ENCODE data around the gene WNT8A. TPM values are rescaled to one million over a fixed set of nuclear protein-coding genes. Genes with fewer than 3 reads are reported as not detected.

WNT8A gene
- total and polyA plus RNA-seq, 7 donors: not detected

- no peak for DNase-seq
- Histone ChIP-seq H3K36me3 (no peaks in the 10 kb centered on the region), H3K4me3 (peak overlapping the region in 1 of 4 donors; percentile 8), H3K9me3 (no peaks in the 10 kb centered on the region), H3K27me3 (no peaks in the 10 kb centered on the region), H3K4me1 (peaks cover 0 to 24% (median 15%) of the 10 kb centered on the region in 4 donors), H3K27ac (peak overlapping the region in 2 of 4 donors; percentile 50 to 54)
- TF ChIP-seq POLR2AphosphoS5 (IDR thresholded peaks at IDR 0.05) (no peak), POLR2A (IDR thresholded peaks at IDR 0.05) (no peak), CTCF (IDR thresholded peaks at IDR 0.05) (no peak), EP300 (IDR thresholded peaks at IDR 0.05) (no peak)
- intact Hi-C loops (cut with DNase I): no loop called here
- WGBS, 2 donors: 60 to 79% methylated on average over 4 of the region's 4 CpGs
Measured at GRCh38 chr5:138111181-138111580, 27.3 kb downstream of the WNT8A start.

DNA sequence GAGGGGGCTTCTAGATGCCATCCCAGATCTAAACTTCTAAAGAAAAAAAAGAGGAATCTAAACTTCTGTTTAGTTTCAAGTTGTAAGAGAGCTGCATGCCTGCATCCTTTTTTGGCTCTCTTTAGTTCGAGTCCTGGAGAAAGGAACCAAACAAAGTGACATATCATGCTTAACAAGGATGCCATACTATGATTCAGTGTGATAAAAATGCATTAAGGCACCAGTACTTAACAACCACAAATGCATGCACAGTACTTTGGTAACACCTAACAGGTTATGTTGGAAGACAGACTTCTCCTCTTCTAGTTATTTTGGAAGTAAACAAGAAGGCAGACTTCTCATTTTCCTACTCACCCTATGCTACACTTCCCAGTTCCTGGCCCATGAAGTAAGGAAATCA, 28.1 kb downstream of the WNT8A start:
- DNase-seq: no peak
- Histone ChIP-seq H3K9me3 (no peaks in the 10 kb centered on the region), H3K36me3 (no peaks in the 10 kb centered on the region), H3K4me3 (peak overlapping the region in 1 of 4 donors; percentile 5), H3K27me3 (no peaks in the 10 kb centered on the region), H3K4me1 (peaks cover 0 to 24% (median 15%) of the 10 kb centered on the region in 4 donors), H3K27ac (peak overlapping the region in 3 of 4 donors; percentile 39 to 54 (median 50))
- TF ChIP-seq POLR2AphosphoS5 (IDR thresholded peaks at IDR 0.05): peak in 1 of 4 donors; percentile 20
- TF ChIP-seq POLR2A (IDR thresholded peaks at IDR 0.05): no peak
- WGBS, 2 donors: 41 to 44% methylated on average over 1 of the region's 1 CpG
- intact Hi-C loops (cut with DNase I): no loop called here

GRCh38 chr5:138115254-138115653, 31.4 kb downstream of the WNT8A start:
- no peaks in the 10 kb centered on the region for H3K27me3 ChIP-seq
- H3K4me3 ChIP-seq: no peak overlapping the region
- H3K36me3 ChIP-seq: no peaks in the 10 kb centered on the region
- no peaks in the 10 kb centered on the region for H3K9me3 ChIP-seq
- TF ChIP-seq POLR2AphosphoS5 (IDR thresholded peaks at IDR 0.05) (no peak), POLR2A (IDR thresholded peaks at IDR 0.05) (no peak), CTCF (IDR thresholded peaks at IDR 0.05) (no peak), EP300 (IDR thresholded peaks at IDR 0.05) (no peak)
- no peak overlapping the region for H3K27ac ChIP-seq
- intact Hi-C loops (cut with DNase I): no loop called here
- no peak for DNase-seq
- H3K4me1 ChIP-seq: peaks cover 0 to 24% (median 14%) of the 10 kb centered on the region in 4 donors

DNA sequence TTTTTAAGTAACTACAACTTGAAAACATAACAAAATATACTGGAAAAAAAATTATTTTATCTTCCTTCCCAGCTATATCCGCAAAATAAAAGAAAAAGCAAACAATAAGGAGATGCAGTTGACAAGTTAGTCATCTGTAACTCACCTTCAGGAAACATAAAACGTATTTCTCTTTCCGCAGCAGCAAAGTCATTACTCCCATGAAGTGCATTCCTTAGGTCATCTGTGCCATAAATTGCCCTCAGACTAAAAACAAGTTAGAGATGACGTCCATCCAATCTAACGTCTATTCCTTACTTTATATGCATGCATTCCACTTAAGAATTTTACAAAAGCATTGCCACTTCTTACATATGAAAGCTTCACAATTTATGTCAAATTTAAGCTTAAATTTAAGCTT, 44.5 kb downstream of the WNT8A start:
- H3K27me3 ChIP-seq: no peaks in the 10 kb centered on the region
- no peak overlapping the region for H3K4me3 ChIP-seq
- DNase-seq: no peak
- no peaks in the 10 kb centered on the region for H3K4me1 ChIP-seq
- no peak overlapping the region for H3K27ac ChIP-seq
- no peaks in the 10 kb centered on the region for H3K36me3 ChIP-seq
- intact Hi-C loops (cut with DNase I): no loop called here
- H3K9me3 ChIP-seq: no peaks in the 10 kb centered on the region
- WGBS, 2 donors: 33 to 45% methylated on average over 5 of the region's 5 CpGs
- TF ChIP-seq POLR2AphosphoS5 (IDR thresholded peaks at IDR 0.05): no peak

GRCh38 chr5:138129347-138129746, 45.5 kb downstream of the WNT8A start:
- H3K36me3 ChIP-seq: no peaks in the 10 kb centered on the region
- no peak overlapping the region for H3K4me3 ChIP-seq
- 81 to 92% methylated on average over 6 of the region's 6 CpGs for WGBS, 2 donors
- H3K27ac ChIP-seq: no peak overlapping the region
- no peaks in the 10 kb centered on the region for H3K27me3 ChIP-seq
- H3K4me1 ChIP-seq: no peaks in the 10 kb centered on the region
- TF ChIP-seq POLR2A (IDR thresholded peaks at IDR 0.05) (no peak), CTCF (IDR thresholded peaks at IDR 0.05) (no peak), POLR2AphosphoS5 (IDR thresholded peaks at IDR 0.05) (no peak)
- intact Hi-C loops (cut with DNase I): no loop called here
- no peak for DNase-seq
- H3K9me3 ChIP-seq: no peaks in the 10 kb centered on the region

DNA sequence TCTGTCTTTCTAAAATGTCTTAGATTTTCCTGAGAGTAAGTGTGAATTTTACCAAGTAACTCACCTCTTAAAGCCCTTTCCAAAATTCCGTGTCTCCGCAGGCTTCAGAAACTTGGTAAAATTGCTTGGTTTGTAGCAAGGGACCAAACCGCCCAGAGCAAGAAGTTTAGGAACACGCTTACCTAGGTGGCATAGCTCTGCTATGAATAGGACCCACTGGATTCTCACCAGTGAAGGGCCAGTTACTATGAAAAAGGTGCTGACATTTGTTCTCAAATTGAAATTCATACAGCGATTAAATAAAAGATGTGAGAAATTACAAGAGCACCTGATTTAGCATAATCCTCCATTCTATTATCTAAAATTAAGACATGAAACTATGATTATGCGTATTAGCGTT, 48.7 kb downstream of the WNT8A start:
- Histone ChIP-seq H3K4me3 (peak overlapping the region in 1 of 4 donors; percentile 44), H3K36me3 (no peaks in the 10 kb centered on the region), H3K27me3 (no peaks in the 10 kb centered on the region), H3K9me3 (no peaks in the 10 kb centered on the region), H3K27ac (no peak overlapping the region), H3K4me1 (no peaks in the 10 kb centered on the region)
- TF ChIP-seq POLR2A (IDR thresholded peaks at IDR 0.05) (no peak), EP300 (IDR thresholded peaks at IDR 0.05) (no peak), POLR2AphosphoS5 (IDR thresholded peaks at IDR 0.05) (no peak), CTCF (IDR thresholded peaks at IDR 0.05) (no peak)
- no peak for DNase-seq
- intact Hi-C loops (cut with DNase I): loop anchor here (2.0 to 10.0 kb wide), 2 partner anchors 98 to 378 kb away; partner anchors contain the start of gene HNRNPA0
- 85 to 89% methylated on average over 7 of the region's 7 CpGs for WGBS, 2 donors
